Fibroblast of skin of left biceps (primary cell): ENCODE measurements around the gene PRSS2.

Experiments
- DNase-seq, 2 experiments: peaks; one replicate each; pipeline ENCODE4 v3.0.0-alpha.2; 2013; ENCODE audit warnings: low read depth in 2 of 2

Gene PRSS2

GRCh38 chr7:142801601-142802295, 31.0 kb downstream of the PRSS2 start:
- DNase-seq = no peak

- no peak for DNase-seq
These were observed 31.5 kb downstream of the PRSS2 start for GRCh38 chr7:142802301-142802700.

- no peak for DNase-seq
These were observed 33.1 kb downstream of the PRSS2 start for GRCh38 chr7:142803901-142804300.

GRCh38 chr7:142804728-142805207, 34.0 kb downstream of the PRSS2 start:
- no peak for DNase-seq

- DNase-seq = no peak
These were observed 34.7 kb downstream of the PRSS2 start for GRCh38 chr7:142805350-142806021.

GRCh38 chr7:142806022-142806356, 35.2 kb downstream of the PRSS2 start:
- DNase-seq = no peak

- DNase-seq = no peak
These were observed 36.2 kb downstream of the PRSS2 start for GRCh38 chr7:142806957-142807356.

GRCh38 chr7:142807855-142808460, 37.2 kb downstream of the PRSS2 start:
- DNase-seq = no peak

GRCh38 chr7:142808461-142808801, 37.7 kb downstream of the PRSS2 start:
- DNase-seq = no peak

GRCh38 chr7:142808802-142809583, 38.2 kb downstream of the PRSS2 start:
- DNase-seq = no peak

GRCh38 chr7:142809671-142810070, 38.9 kb downstream of the PRSS2 start:
- no peak for DNase-seq

- peak; percentile 12 to 17 for DNase-seq
These were observed 40.5 kb downstream of the PRSS2 start for GRCh38 chr7:142811154-142811737.

- DNase-seq = no peak
These were observed 41.9 kb downstream of the PRSS2 start for GRCh38 chr7:142812437-142813215.

- peak; percentile 11 to 21 for DNase-seq
These were observed 42.5 kb downstream of the PRSS2 start for GRCh38 chr7:142813226-142813625.

- DNase-seq = no peak
These were observed 42.9 kb downstream of the PRSS2 start for GRCh38 chr7:142813699-142814098.

GRCh38 chr7:142814451-142814850, 43.7 kb downstream of the PRSS2 start:
- no peak for DNase-seq

GRCh38 chr7:142815134-142815533, 44.4 kb downstream of the PRSS2 start:
- DNase-seq = no peak

GRCh38 chr7:142817506-142817905, 46.7 kb downstream of the PRSS2 start:
- DNase-seq = no peak

- no peak for DNase-seq
These were observed 48.8 kb downstream of the PRSS2 start for GRCh38 chr7:142819530-142819929.

- no peak for DNase-seq
These were observed 51.9 kb downstream of the PRSS2 start for GRCh38 chr7:142822714-142823113.
